Gastrocnemius medialis (tissue), 4 donors: Measurements from ENCODE around the gene SBK3. TPM values are rescaled to one million over a fixed set of nuclear protein-coding genes. Genes with fewer than 3 reads are reported as not detected.

Experiments used
- ATAC-seq, 2 donors: fragments of 150-250 bp; one replicate each; pipeline ENCODE4 v1.9.1; 2016
- DNase-seq, 2 donors: peaks; one replicate each; pipeline ENCODE4 v3.0.0-alpha.2; 2019
- H3K27ac ChIP-seq, 4 donors: fragments of 200-600 bp; sonication (generic); 1 replicate in 1 of 4; 2 replicates in 3 of 4; pipeline ENCODE4 v1.5.1; 2016 to 2018; ENCODE audit warnings: mild to moderate bottlenecking in 2 of 4, moderate library complexity in 1 of 4
- H3K27me3 ChIP-seq, 3 donors: fragments of 200-600 bp; sonication (generic) in 2 of 3; 1 replicate in 1 of 3; 2 replicates in 2 of 3; pipeline versions ENCODE4 v1.5.1 to v1.6.0; 2016 to 2019; ENCODE audit warnings: mild to moderate bottlenecking in 1 of 3, moderate library complexity in 1 of 3
- H3K36me3 ChIP-seq, 2 donors: fragments of 200-600 bp; sonication (generic) in 1 of 2; one replicate each; pipeline ENCODE4 v1.5.1; 2017 to 2018
- H3K4me1 ChIP-seq, 2 donors: fragments of 200-600 bp; sonication (generic) in 1 of 2; one replicate each; pipeline ENCODE4 v1.5.1; 2016 to 2017; ENCODE audit warnings: mild to moderate bottlenecking in 2 of 2
- H3K4me3 ChIP-seq, 4 donors: fragments of 200-600 bp; sonication (generic) in 3 of 4; 1 replicate in 1 of 4; 2 replicates in 3 of 4; pipeline ENCODE4 v1.5.1; 2016 to 2019; ENCODE audit warnings: mild to moderate bottlenecking in 2 of 4
- H3K9me3 ChIP-seq, 3 donors: fragments of 200-600 bp; sonication (generic) in 2 of 3; 1 replicate in 1 of 3; 2 replicates in 2 of 3; pipeline ENCODE4 v1.5.1; 2016 to 2019
- CTCF ChIP-seq, 5 experiments: fragments of 450-650 bp in 3 of 5; fragments of 200-600 bp in 2 of 5; sonication (generic) in 2 of 5; IDR thresholded peaks in 4 of 5; conservative IDR thresholded peaks in 1 of 5; 1 replicate in 4 of 5; 2 replicates in 1 of 5; pipeline ENCODE4 v1.5.1; 2016 to 2019; ENCODE audit warnings: antibody characterized with exemption in 5 of 5, mild to moderate bottlenecking in 3 of 5, moderate library complexity in 3 of 5
- POLR2A ChIP-seq, 2 donors: fragments of 450-650 bp; IDR thresholded peaks; one replicate each; pipeline ENCODE4 v1.6.1; 2017; ENCODE audit warnings: antibody characterized with exemption in 2 of 2, mild to moderate bottlenecking in 2 of 2, moderate library complexity in 2 of 2
- in situ Hi-C, 4 donors: fragments of 200-750 bp; cut with MboI; loops; one replicate each; pipeline versions ENCODE4 v1.15.0 to v1.8.0; 2017; ENCODE audit warnings: low sequenced_read_pairs in 4 of 4
- intact Hi-C: fragments of 100-400 bp; cut with DNase I; formaldehyde crosslinking; loops from one replicate; pipeline ENCODE4 v1.15.1; 2023; ENCODE audit warnings: low total_unique reads
- total RNA-seq, 4 donors: library from RNA; depleted of rRNA; stranded (reverse); fragments of >200 nt; gene quantifications; one replicate each; pipeline versions ENCODE4 v1.1.0 to v1.2.3, GENCODE V29; 2016

Gene SBK3
- total RNA-seq, 4 donors from 2014 or later = 3.1 to 24.1 (median 6.8) TPM

- no peak overlapping the region for H3K4me3 ChIP-seq
- H3K27ac ChIP-seq = peak overlapping the region; percentile 75 to 90 (median 86)
- intact Hi-C loops = no loop called here
Measured at GRCh38 chr19:55520691-55521292, 24.6 kb downstream of the SBK3 start.

GRCh38 chr19:55519451-55520311 is 25.7 kb downstream of the SBK3 start:
- Histone ChIP-seq H3K9me3 (no peaks in the 10 kb centered on the region), H3K4me3 (no peak overlapping the region), H3K36me3 (no peaks in the 10 kb centered on the region), H3K27me3 (no peaks in the 10 kb centered on the region), H3K4me1 (peaks cover 26 to 32% of the 10 kb centered on the region in 2 donors), H3K27ac (peak overlapping the region; percentile 75 to 90 (median 86))
- peak; percentile 71 to 78 for ATAC-seq
- in situ Hi-C loops (loop anchor here (5.0 to 10.0 kb wide), 4 partner anchors 65 to 375 kb away; partner anchors contain the start of genes TNNT1 (in 1 of the 4) and ZNF579 (in 1 of the 4)), intact Hi-C loops (no loop called here)
- TF ChIP-seq POLR2A (IDR thresholded peaks at IDR 0.05) = no peak
- no peak for TF ChIP-seq CTCF (IDR thresholded peaks at IDR 0.05 in 4 of 5, conservative IDR thresholded peaks at IDR 0.05 in 1 of 5)
- peak; percentile 65 to 72 for DNase-seq

More at GRCh38 chr19:55520691-55521292, 24.6 kb downstream of the SBK3 start:
- Histone ChIP-seq H3K36me3 (no peaks in the 10 kb centered on the region), H3K9me3 (no peaks in the 10 kb centered on the region), H3K4me1 (peaks cover 30 to 35% of the 10 kb centered on the region in 2 donors), H3K27me3 (no peaks in the 10 kb centered on the region)
- peak in 1 of 2 donors; percentile 2 for ATAC-seq
- in situ Hi-C loops = no loop called here
- TF ChIP-seq POLR2A (IDR thresholded peaks at IDR 0.05) (no peak), CTCF (IDR thresholded peaks at IDR 0.05 in 4 of 5, conservative IDR thresholded peaks at IDR 0.05 in 1 of 5) (no peak)
- no peak for DNase-seq

- Histone ChIP-seq H3K4me1 (peaks cover 19 to 22% of the 10 kb centered on the region in 2 donors), H3K27ac (peak overlapping the region; percentile 94 to 99 (median 96)), H3K36me3 (no peaks in the 10 kb centered on the region), H3K4me3 (peak overlapping the region; percentile 58 to 74 (median 63)), H3K9me3 (no peaks in the 10 kb centered on the region), H3K27me3 (no peaks in the 10 kb centered on the region)
- ATAC-seq (peak; percentile 71 to 88), DNase-seq (peak; percentile 91 to 96)
- TF ChIP-seq CTCF (IDR thresholded peaks at IDR 0.05 in 4 of 5, conservative IDR thresholded peaks at IDR 0.05 in 1 of 5) = peak; percentile 87 to 96 (median 94)
- peak; percentile 72 to 80 for TF ChIP-seq POLR2A (IDR thresholded peaks at IDR 0.05)
- in situ Hi-C loops (loop anchor here (5.0 to 10.0 kb wide), 4 partner anchors 68 to 372 kb away; partner anchors contain the start of genes TNNT1 (in 1 of the 4) and ZNF579 (in 1 of the 4)), intact Hi-C loops (loop anchor here (1.0 to 2.0 kb wide), 3 partner anchors 82 to 115 kb away; partner anchors contain the start of genes FIZ1 and ZNF865)
Measured at GRCh38 chr19:55516878-55517620, 28.3 kb downstream of the SBK3 start.

GRCh38 chr19:55508120-55508519 is 37.2 kb downstream of the SBK3 start:
- TF ChIP-seq CTCF (IDR thresholded peaks at IDR 0.05 in 4 of 5, conservative IDR thresholded peaks at IDR 0.05 in 1 of 5) (no peak), POLR2A (IDR thresholded peaks at IDR 0.05) (no peak)
- H3K36me3 ChIP-seq = no peaks in the 10 kb centered on the region
- H3K27me3 ChIP-seq = peaks cover 0 to 16% (median 14%) of the 10 kb centered on the region in 3 donors
- DNase-seq (no peak), ATAC-seq (no peak)
- no peaks in the 10 kb centered on the region for H3K4me1 ChIP-seq
- in situ Hi-C loops = loop anchor here in 1 of 4 donors (10.0 kb wide), 1 partner anchor 363 kb away; the partner anchor contains the start of gene TNNT1
- intact Hi-C loops = loop anchor here (5.0 kb wide), 1 partner anchor 79 kb away; no protein-coding TSS in a partner anchor
- no peak overlapping the region for H3K4me3 ChIP-seq
- no peak overlapping the region for H3K27ac ChIP-seq
- H3K9me3 ChIP-seq = no peaks in the 10 kb centered on the region
